ENCODE results near the gene CENPP. TPM values are rescaled to one million over a fixed set of nuclear protein-coding genes. Genes with fewer than 3 reads are reported as not detected.

Gene CENPP
- total RNA-seq, 1 experiment from 2014 or later = 15.6 TPM

GRCh38 chr9:92457576-92457975, 131.8 kb downstream of the CENPP start:
- no TSS peak for BruUV-seq (replicated peaks)
- no peaks in the 10 kb centered on the region for H3K36me3 ChIP-seq (ENCODE audit: insufficient read depth, low read length, poor library complexity, severe bottlenecking)
- TF ChIP-seq, protein P1, sequence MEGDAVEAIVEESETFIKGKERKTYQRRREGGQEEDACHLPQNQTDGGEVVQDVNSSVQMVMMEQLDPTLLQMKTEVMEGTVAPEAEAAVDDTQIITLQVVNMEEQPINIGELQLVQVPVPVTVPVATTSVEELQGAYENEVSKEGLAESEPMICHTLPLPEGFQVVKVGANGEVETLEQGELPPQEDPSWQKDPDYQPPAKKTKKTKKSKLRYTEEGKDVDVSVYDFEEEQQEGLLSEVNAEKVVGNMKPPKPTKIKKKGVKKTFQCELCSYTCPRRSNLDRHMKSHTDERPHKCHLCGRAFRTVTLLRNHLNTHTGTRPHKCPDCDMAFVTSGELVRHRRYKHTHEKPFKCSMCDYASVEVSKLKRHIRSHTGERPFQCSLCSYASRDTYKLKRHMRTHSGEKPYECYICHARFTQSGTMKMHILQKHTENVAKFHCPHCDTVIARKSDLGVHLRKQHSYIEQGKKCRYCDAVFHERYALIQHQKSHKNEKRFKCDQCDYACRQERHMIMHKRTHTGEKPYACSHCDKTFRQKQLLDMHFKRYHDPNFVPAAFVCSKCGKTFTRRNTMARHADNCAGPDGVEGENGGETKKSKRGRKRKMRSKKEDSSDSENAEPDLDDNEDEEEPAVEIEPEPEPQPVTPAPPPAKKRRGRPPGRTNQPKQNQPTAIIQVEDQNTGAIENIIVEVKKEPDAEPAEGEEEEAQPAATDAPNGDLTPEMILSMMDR (conservative IDR thresholded peaks at IDR 0.05; ENCODE audit: low read depth, low read length) = no peak
- TF ChIP-seq EZH2 (IDR thresholded peaks at IDR 0.05; ENCODE audit: borderline replicate concordance, low read depth, low read length, poor library complexity, severe bottlenecking) = no peak
- H3K27me3 ChIP-seq (replicated peaks; ENCODE audit: insufficient read depth, low read depth, low read length, poor library complexity) = no peaks in the 10 kb centered on the region
- DNase-seq (ENCODE audit: low spot score) = no peak
- ChIA-PET CTCF (no interaction called here), POLR2A (ENCODE audit: low non-redundant PET) (no interaction called here)
- H3K27ac ChIP-seq (ENCODE audit: low read depth, low read length, poor library complexity, severe bottlenecking) = no peak overlapping the region
- intact Hi-C loops (cut with micrococcal nuclease; ENCODE audit: unreplicated experiment) = no loop called here
- no peak overlapping the region for H3K4me3 ChIP-seq (ENCODE audit: low read depth, low read length, poor library complexity, severe bottlenecking)
- H3K9me3 ChIP-seq (ENCODE audit: low read depth, low read length, poor library complexity, severe bottlenecking) = no peaks in the 10 kb centered on the region
- H3K4me1 ChIP-seq (ENCODE audit: insufficient read depth, low read length, poor library complexity, severe bottlenecking) = no peaks in the 10 kb centered on the region

GRCh38 chr9:92463387-92463786, 137.6 kb downstream of the CENPP start:
- Histone ChIP-seq H3K27me3 (replicated peaks; ENCODE audit: insufficient read depth, low read depth, low read length, poor library complexity) (no peaks in the 10 kb centered on the region), H3K4me1 (ENCODE audit: insufficient read depth, low read length, poor library complexity, severe bottlenecking) (no peaks in the 10 kb centered on the region), H3K4me3 (ENCODE audit: low read depth, low read length, poor library complexity, severe bottlenecking) (no peak overlapping the region), H3K27ac (ENCODE audit: low read depth, low read length, poor library complexity, severe bottlenecking) (no peak overlapping the region), H3K36me3 (ENCODE audit: insufficient read depth, low read length, poor library complexity, severe bottlenecking) (no peaks in the 10 kb centered on the region), H3K9me3 (ENCODE audit: low read depth, low read length, poor library complexity, severe bottlenecking) (no peaks in the 10 kb centered on the region)
- CTCF ChIA-PET = no interaction called here
- no peak for TF ChIP-seq EZH2 (IDR thresholded peaks at IDR 0.05; ENCODE audit: borderline replicate concordance, low read depth, low read length, poor library complexity, severe bottlenecking)
- TF ChIP-seq, protein P1 (conservative IDR thresholded peaks at IDR 0.05; ENCODE audit: low read depth, low read length) = no peak
- intact Hi-C loops (cut with micrococcal nuclease; ENCODE audit: unreplicated experiment) = no loop called here
- POLR2A ChIA-PET (ENCODE audit: low non-redundant PET) = no interaction called here
- no peak for DNase-seq (ENCODE audit: low spot score)
- no TSS peak for BruUV-seq (replicated peaks)

DNA sequence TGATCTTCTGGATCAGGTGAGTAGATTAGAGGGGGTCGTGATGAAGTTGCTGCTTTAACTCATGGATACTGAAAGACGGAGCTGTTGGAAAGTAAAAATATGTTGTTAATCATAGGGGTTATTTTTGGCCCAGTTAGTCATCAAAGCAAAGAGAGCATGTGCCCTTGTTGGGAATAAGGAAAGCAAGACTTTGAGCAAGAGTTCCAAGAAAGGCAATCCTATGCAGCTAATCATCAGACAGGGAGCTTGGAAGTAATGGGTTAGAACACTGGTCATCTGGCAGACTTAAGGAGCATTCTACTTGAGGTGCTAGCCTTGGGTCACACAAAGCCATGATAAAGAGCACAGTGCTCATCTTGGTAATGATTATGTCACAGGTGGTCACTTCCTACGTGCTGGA, 138.2 kb downstream of the CENPP start:
- no peak overlapping the region for H3K27ac ChIP-seq (ENCODE audit: low read depth, low read length, poor library complexity, severe bottlenecking)
- intact Hi-C loops (cut with micrococcal nuclease; ENCODE audit: unreplicated experiment) = no loop called here
- no peak for TF ChIP-seq EZH2 (IDR thresholded peaks at IDR 0.05; ENCODE audit: borderline replicate concordance, low read depth, low read length, poor library complexity, severe bottlenecking)
- TF ChIP-seq, protein P1 (conservative IDR thresholded peaks at IDR 0.05; ENCODE audit: low read depth, low read length) = no peak
- POLR2A ChIA-PET (ENCODE audit: low non-redundant PET) = no interaction called here
- no peak for DNase-seq (ENCODE audit: low spot score)
- no peaks in the 10 kb centered on the region for H3K27me3 ChIP-seq (replicated peaks; ENCODE audit: insufficient read depth, low read depth, low read length, poor library complexity)
- no peaks in the 10 kb centered on the region for H3K9me3 ChIP-seq (ENCODE audit: low read depth, low read length, poor library complexity, severe bottlenecking)
- H3K4me3 ChIP-seq (ENCODE audit: low read depth, low read length, poor library complexity, severe bottlenecking) = no peak overlapping the region
- CTCF ChIA-PET = no interaction called here
- BruUV-seq (replicated peaks) = no TSS peak
- H3K4me1 ChIP-seq (ENCODE audit: insufficient read depth, low read length, poor library complexity, severe bottlenecking) = no peaks in the 10 kb centered on the region
- no peaks in the 10 kb centered on the region for H3K36me3 ChIP-seq (ENCODE audit: insufficient read depth, low read length, poor library complexity, severe bottlenecking)

Measured in A673 (cell line).